GM18858 (cell line): ENCODE data around the gene PODNL1.
"Not testable (repeated sequence)": the region's sequence is repeated elsewhere in the genome, so short reads cannot be mapped to it uniquely, and the experiment has no call there.

ENCODE experiments used
- ATAC-seq: cut with Tn5 transposase; IDR thresholded peaks from one replicate; pipeline ENCODE4 v1.9.1; 2021; ENCODE audit not compliant: unreplicated experiment

The PODNL1 gene

GRCh38 chr19:13973479-13973878 lies 35.3 kb upstream of the PODNL1 start:
- not testable (repeated sequence) for ATAC-seq

DNA sequence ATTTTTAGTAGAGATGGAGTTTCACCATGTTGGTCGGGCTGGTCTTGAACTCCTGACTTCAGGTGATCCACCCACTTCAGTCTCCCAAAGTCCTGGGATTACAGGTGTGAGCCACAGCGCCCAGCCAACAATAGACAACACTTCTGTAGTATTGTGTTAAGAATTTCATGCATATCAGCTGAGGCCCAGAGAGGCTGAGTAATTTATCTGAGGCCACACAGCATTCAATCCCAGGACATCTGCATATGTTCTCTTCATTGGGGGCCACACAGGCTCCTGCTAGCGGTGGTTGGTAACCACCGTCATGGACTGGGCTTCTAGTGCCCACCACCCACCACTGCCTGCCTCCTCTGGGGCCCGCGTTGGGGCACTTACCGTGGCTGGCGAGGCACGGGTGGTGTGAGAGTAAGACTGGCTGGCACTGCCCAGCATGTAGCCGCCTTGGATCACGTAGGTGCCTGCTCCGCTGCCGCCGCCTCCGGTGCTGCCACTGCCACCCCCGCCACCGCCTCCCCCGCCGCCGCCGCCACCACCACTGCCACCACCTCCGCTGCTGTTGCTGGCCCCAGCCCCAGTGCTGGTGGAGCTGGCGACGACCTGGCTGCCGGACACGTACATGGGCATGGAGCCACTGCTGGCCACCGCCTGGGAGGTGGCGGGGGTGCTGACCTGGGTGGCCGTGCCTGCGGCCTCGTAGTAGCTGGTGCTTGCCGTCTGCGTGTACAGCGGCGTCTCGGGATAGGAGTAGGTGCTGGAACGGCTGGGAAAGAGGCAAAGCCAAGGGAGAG lies 34.3 kb upstream of the PODNL1 start:
- ATAC-seq: no peak

DNA sequence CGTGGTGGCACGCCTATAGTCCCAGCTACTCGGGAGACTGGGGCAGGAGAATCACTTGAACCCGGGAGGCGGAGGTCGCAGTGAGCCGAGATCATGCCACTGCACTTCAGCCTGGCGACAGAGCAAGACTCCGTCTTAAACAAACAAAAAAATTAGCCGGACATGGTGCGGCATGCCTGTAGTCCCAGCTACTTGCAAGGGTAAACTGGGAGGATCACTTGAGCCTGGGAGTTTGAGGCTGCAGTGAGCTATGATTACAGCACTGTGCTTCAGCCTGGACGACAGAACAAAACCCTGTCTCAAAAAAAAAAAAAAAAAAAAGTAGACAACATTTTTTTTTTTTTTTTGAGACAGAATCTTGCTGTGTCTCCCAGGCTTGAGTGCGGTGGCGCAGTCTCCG lies 33.7 kb upstream of the PODNL1 start:
- not testable (repeated sequence) for ATAC-seq

GRCh38 chr19:13969897-13970296 lies 31.7 kb upstream of the PODNL1 start:
- no peak for ATAC-seq

DNA sequence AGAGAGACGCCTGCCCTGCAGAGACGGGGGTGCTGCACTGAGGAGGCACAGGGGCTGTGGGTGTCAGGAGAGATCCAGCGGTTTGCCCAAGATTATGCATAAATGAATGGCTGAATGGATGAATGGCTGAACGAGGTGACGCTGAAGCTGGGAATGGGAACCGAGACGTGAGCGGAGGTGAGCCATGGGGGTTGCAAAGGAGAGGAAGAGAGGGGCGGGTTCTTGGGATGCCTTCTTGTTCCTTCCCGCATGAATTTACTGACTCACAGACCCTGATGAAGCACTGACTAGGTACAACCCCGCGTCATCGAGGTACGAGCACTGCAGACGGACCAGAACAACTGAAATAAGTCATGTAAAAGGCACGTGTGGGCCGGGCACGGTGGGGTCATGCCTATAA lies 30.8 kb upstream of the PODNL1 start:
- ATAC-seq: no peak

- ATAC-seq: no peak
Measured at GRCh38 chr19:13968383-13968935, 30.2 kb upstream of the PODNL1 start.

DNA sequence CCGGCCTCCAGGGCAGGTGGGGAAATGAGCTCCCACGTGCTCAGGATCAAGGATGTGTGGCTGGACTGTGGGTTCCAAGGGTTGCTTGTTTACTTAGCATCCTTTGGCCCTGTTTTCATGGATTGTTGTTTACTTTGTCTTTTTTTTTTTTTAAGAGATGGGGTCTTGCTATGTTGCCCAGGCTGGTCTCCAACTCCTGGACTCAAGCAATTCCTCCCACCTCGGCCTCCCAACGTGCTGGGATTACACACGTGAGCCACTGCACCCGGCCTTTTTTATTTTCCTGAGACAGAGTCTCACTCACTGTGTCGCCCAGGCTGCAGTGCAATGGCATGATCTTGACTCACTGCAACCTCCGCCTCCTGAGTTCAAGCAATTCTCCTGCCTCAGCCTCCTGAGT lies 29.0 kb upstream of the PODNL1 start:
- not testable (repeated sequence) for ATAC-seq

DNA sequence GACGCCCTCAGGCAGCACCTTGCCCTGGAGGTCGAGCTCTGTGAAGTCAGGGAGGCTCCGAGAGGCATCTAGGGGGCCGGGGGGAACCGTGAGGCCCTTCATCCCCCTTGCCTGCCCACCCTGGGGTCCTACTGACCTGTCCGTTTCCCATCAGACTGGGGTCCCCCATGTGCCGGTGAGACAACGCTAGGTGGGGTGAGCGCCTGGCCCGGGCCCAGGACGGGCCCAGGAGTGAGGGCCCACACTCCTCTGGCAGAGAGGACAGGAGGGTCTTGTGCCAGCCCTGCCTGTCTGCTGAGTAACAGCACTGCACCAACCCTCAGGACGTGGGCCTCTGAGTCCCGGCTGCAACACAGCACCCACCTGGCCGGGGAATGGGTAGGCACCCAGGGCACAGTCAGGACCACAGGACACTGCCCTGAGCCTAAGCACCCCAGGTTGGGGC lies 28.5 kb upstream of the PODNL1 start:
- no peak for ATAC-seq

GRCh38 chr19:13965926-13966683 lies 27.9 kb upstream of the PODNL1 start:
- ATAC-seq: no peak

DNA sequence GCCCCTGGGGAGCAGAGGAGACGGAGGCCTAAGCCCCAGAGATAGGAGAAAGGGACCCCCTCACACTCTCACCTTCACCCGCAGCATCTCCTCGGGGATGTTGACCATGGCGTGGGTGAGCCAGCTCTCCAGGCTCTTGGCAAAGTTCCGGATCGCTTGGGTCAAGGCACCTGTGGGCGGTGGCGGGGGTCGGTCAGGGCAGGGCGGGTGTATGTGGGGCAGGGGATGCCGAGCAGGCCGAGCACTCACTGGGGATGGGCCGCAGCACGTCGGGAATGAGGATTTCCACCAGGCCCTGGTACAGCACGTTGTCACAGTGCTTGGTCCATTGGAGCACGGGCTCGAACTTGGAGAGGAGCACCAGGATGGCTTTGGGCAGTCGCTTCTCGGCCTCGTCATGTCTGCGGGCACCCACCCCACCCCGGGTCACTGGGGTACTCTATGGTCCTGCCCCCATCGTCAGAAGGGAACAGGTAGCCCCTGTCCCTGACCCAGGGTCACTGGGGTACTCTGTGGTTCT lies 27.2 kb upstream of the PODNL1 start:
- no peak for ATAC-seq

- no peak for ATAC-seq
Measured at GRCh38 chr19:13964776-13965175, 26.6 kb upstream of the PODNL1 start.

GRCh38 chr19:13963603-13964105 lies 25.4 kb upstream of the PODNL1 start:
- ATAC-seq: no peak

- ATAC-seq: no peak
Measured at GRCh38 chr19:13962699-13963602, 24.7 kb upstream of the PODNL1 start.

DNA sequence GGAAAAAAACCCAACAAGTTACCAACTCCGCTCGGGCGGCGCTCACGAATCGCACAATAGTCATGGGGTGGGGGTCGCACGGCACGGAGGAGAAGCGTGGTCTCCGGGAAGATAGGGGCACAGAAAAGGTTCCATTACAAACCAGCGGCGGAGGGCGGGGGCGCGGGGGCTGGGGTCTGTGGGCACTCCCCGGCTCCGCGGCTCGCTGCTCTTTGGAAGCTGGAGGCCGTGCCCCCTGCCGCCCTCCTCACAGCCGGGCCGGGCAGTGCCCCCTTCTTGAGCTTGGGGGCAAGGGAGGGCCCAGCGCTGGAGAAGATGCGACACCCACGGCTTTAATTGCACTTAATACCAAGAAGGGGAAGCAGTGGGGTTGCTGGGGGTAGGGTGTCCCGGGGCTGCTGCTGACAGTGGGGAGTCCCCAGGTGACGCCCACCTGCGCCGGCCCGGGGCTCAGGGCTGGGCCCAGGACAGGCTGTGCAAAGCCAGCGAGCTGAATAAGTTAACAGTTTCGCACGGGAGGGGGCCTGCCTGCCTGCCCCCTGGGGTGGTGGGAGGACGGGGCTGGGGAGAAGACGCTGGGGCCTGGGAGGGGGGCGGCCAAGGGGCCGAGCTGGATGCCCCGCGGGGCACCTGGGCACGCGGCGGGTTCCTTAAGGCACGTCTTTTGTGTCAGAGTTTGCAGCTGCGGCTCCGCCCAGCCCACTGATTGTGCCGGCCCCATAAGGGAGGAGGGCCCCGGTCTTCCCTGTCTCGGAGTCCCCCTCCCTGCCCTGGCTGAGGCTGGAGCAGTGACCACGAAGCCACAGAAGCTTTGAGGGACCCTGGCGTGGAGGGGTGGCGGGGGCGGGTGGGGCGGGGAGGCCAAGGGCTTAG lies 23.8 kb upstream of the PODNL1 start:
- ATAC-seq: no peak

DNA sequence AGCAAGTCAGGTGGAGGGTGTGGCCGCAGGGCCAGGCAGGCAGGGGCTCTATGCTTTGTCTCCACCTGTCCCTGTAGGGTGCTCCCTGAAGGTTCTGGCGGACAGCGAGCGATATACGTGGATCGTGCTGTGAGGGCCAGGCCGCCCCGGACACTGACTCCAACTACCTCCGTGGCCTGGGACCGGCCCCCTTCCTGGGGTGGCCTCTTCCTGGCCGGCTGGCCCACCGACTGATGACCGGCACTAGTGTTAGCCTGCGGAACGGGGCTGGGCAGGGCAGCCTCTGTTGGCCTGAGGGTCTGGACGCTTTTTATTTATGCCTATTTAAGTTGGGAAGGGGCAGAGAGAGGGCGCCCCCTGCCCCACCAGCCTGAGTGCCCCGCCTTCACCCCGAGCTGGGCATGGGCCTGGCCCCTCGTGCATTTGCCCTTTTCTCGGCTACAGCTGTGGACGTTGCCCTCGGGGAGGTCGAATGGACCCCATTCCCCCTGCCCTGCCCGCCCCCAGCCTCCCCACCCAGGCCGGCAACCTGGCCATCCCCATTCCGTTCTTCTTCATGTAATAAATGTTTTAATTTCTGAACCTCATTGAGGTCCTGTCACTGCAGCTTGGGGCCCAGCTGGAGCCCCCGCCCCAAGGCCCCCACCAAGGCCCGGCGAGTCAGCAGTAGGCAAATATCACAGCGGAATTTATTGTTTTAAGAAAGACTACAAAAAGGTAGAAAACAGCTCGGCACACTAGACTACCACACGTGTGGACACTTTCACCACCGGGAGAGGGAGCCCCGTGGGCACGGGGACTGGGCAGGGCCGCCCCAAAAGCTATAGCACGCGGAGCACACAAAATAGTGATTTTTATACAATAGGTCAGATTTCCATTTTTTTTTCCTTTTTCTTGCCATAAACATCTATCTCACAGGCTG lies 22.9 kb upstream of the PODNL1 start:
- ATAC-seq: no peak

- ATAC-seq: no peak
Measured at GRCh38 chr19:13959962-13960862, 22.0 kb upstream of the PODNL1 start.

GRCh38 chr19:13959141-13959961 lies 21.1 kb upstream of the PODNL1 start:
- no peak for ATAC-seq
